HT1080 (cell line): ENCODE data around the gene GSTA4. TPM values are rescaled to one million over a fixed set of nuclear protein-coding genes. Genes with fewer than 3 reads are reported as not detected.
"Not testable (repeated sequence)": the region's sequence is repeated elsewhere in the genome, so short reads cannot be mapped to it uniquely, and the experiment has no call there.

Experiments used
- DNase-seq: peaks from one replicate; pipeline ENCODE4 v3.0.0-alpha.2; 2015; ENCODE audit warnings: low read depth
- total RNA-seq: library from RNA; depleted of rRNA; stranded (reverse); fragments of >200 nt; shearing (Covaris generic); gene quantifications from 2 replicates; pipeline ENCODE4 v1.2.3, GENCODE V29; 2014

Gene GSTA4
- total RNA-seq, 1 experiment from 2014 or later: not detected

GRCh38 chr6:53014744-53015143 is 19.7 kb upstream of the GSTA4 start:
- DNase-seq: no peak

GRCh38 chr6:53014063-53014462 is 19.0 kb upstream of the GSTA4 start:
- DNase-seq: no peak

- no peak for DNase-seq
These were observed 16.9 kb upstream of the GSTA4 start for GRCh38 chr6:53011979-53012378.

- DNase-seq: no peak
These were observed 15.4 kb upstream of the GSTA4 start for GRCh38 chr6:53010504-53010903.

GRCh38 chr6:53009511-53009910 is 14.4 kb upstream of the GSTA4 start:
- no peak for DNase-seq

- no peak for DNase-seq
These were observed 14.0 kb upstream of the GSTA4 start for GRCh38 chr6:53009056-53009455.

- not testable (repeated sequence) for DNase-seq
These were observed 13.2 kb upstream of the GSTA4 start for GRCh38 chr6:53008192-53008687.

- no peak for DNase-seq
These were observed 10.7 kb upstream of the GSTA4 start for GRCh38 chr6:53005663-53006250.

GRCh38 chr6:52999456-52999855 is 4.4 kb upstream of the GSTA4 start:
- DNase-seq: no peak

GRCh38 chr6:52998603-52999002 is 3.5 kb upstream of the GSTA4 start:
- no peak for DNase-seq

- peak; percentile 91 for DNase-seq
These were observed 995 bp upstream of the GSTA4 start for GRCh38 chr6:52995913-52996645.

- DNase-seq: no peak
These were observed 320 bp downstream of the GSTA4 start for GRCh38 chr6:52994839-52995088.

- DNase-seq: no peak
These were observed 849 bp downstream of the GSTA4 start for GRCh38 chr6:52994031-52994838.

GRCh38 chr6:52992980-52993920 is 1.8 kb downstream of the GSTA4 start:
- DNase-seq: no peak

- DNase-seq: peak; percentile 38
These were observed 4.7 kb downstream of the GSTA4 start for GRCh38 chr6:52990342-52990741.

- no peak for DNase-seq
These were observed 9.9 kb downstream of the GSTA4 start for GRCh38 chr6:52985228-52985627.

GRCh38 chr6:52984247-52984646 is 10.8 kb downstream of the GSTA4 start:
- DNase-seq: peak; percentile 72

GRCh38 chr6:52983159-52983848 is 11.8 kb downstream of the GSTA4 start:
- DNase-seq: no peak

GRCh38 chr6:52982680-52983079 is 12.4 kb downstream of the GSTA4 start:
- no peak for DNase-seq

- DNase-seq: no peak
These were observed 13.7 kb downstream of the GSTA4 start for GRCh38 chr6:52981222-52981900.
